Thyroid gland (tissue), 4 donors: ENCODE results near the gene SFXN2. TPM values are rescaled to one million over a fixed set of nuclear protein-coding genes. Genes with fewer than 3 reads are reported as not detected.

ENCODE experiments used
- DNase-seq, 2 donors: peaks; one replicate each; pipeline ENCODE4 v3.0.0-alpha.2; 2019
- H3K27ac ChIP-seq, 3 donors: fragments of 200-600 bp; sonication (generic); 1 replicate in 2 of 3; 2 replicates in 1 of 3; pipeline ENCODE4 v1.5.1; 2016 to 2019; ENCODE audit warnings: mild to moderate bottlenecking in 1 of 3, moderate library complexity in 1 of 3
- H3K27me3 ChIP-seq: fragments of 200-600 bp; sonication (generic); one replicate; pipeline ENCODE4 v1.5.1; 2019
- H3K36me3 ChIP-seq, 2 donors: fragments of 200-600 bp; sonication (generic); one replicate each; pipeline ENCODE4 v1.5.1; 2016 to 2019
- H3K4me1 ChIP-seq, 2 donors: fragments of 200-600 bp; sonication (generic); one replicate each; pipeline ENCODE4 v1.5.1; 2017 to 2019
- H3K4me3 ChIP-seq, 3 donors: fragments of 200-600 bp; sonication (generic); replicated peaks in 1 of 3; 1 replicate in 2 of 3; 2 replicates in 1 of 3; pipeline ENCODE4 v1.5.1; 2016; ENCODE audit warnings: mild to moderate bottlenecking in 1 of 3
- H3K9me3 ChIP-seq: fragments of 200-600 bp; sonication (generic); one replicate; pipeline ENCODE4 v1.5.1; 2017
- CTCF ChIP-seq, 6 experiments: fragments of 200-600 bp in 3 of 6; fragments of 450-650 bp in 3 of 6; sonication (generic) in 3 of 6; IDR thresholded peaks; one replicate each; pipeline ENCODE4 v1.5.1; 2016 to 2019; ENCODE audit warnings: antibody characterized with exemption in 6 of 6, mild to moderate bottlenecking in 2 of 6, inconsistent platforms in 1 of 6, moderate library complexity in 1 of 6
- POLR2A ChIP-seq, 2 donors: fragments of 450-650 bp; IDR thresholded peaks; one replicate each; pipeline ENCODE4 v1.6.1; 2017; ENCODE audit warnings: antibody characterized with exemption in 2 of 2, mild to moderate bottlenecking in 2 of 2, moderate library complexity in 1 of 2
- WGBS, 2 donors: methylation state at CpG; one replicate each; pipeline ENCODE4 v1.1.5; 2017; 5-methylcytosine and 5-hydroxymethylcytosine counted together
- intact Hi-C: fragments of 100-400 bp; cut with DNase I; formaldehyde crosslinking; loops from one replicate; pipeline ENCODE4 v1.15.1; 2023
- total RNA-seq, 4 donors: library from RNA; depleted of rRNA; stranded (reverse); fragments of >200 nt; gene quantifications; one replicate each; pipeline ENCODE4 v1.2.3, GENCODE V29; 2016

The SFXN2 gene
- total RNA-seq, 4 donors from 2014 or later: 5.1 to 38.4 (median 20.9) TPM

- Histone ChIP-seq H3K4me1 (peaks cover 22 to 26% of the 10 kb centered on the region in 2 donors), H3K4me3 (no peak overlapping the region), H3K27me3 (no peaks in the 10 kb centered on the region), H3K36me3 (no peaks in the 10 kb centered on the region), H3K27ac (peak overlapping the region; percentile 23 to 67 (median 24)), H3K9me3 (no peaks in the 10 kb centered on the region)
- 39 to 58% methylated on average over 3 of the region's 3 CpGs for WGBS, 2 donors
- intact Hi-C loops: no loop called here
- peak in 1 of 2 donors; percentile 37 for DNase-seq
- no peak for TF ChIP-seq POLR2A (IDR thresholded peaks at IDR 0.05)
- TF ChIP-seq CTCF (IDR thresholded peaks at IDR 0.05): no peak
Measured at GRCh38 chr10:102718220-102718619, 3.8 kb downstream of the SFXN2 start.

- H3K36me3 ChIP-seq: no peaks in the 10 kb centered on the region
- H3K27me3 ChIP-seq: no peaks in the 10 kb centered on the region
- TF ChIP-seq POLR2A (IDR thresholded peaks at IDR 0.05): no peak
- no peak for TF ChIP-seq CTCF (IDR thresholded peaks at IDR 0.05)
- intact Hi-C loops: no loop called here
- peaks cover 22 to 23% of the 10 kb centered on the region in 2 donors for H3K4me1 ChIP-seq
- H3K4me3 ChIP-seq: no peak overlapping the region
- H3K27ac ChIP-seq: peak overlapping the region in 1 of 3 donors; percentile 19
- 82 to 89% methylated on average over 3 of the region's 3 CpGs for WGBS, 2 donors
- no peak for DNase-seq
- no peaks in the 10 kb centered on the region for H3K9me3 ChIP-seq
Measured at GRCh38 chr10:102720337-102720736, 5.9 kb downstream of the SFXN2 start.

GRCh38 chr10:102720775-102721301 lies 6.4 kb downstream of the SFXN2 start:
- TF ChIP-seq CTCF (IDR thresholded peaks at IDR 0.05) (no peak), POLR2A (IDR thresholded peaks at IDR 0.05) (no peak)
- Histone ChIP-seq H3K9me3 (no peaks in the 10 kb centered on the region), H3K4me3 (no peak overlapping the region), H3K36me3 (no peaks in the 10 kb centered on the region), H3K27me3 (no peaks in the 10 kb centered on the region), H3K27ac (peak overlapping the region in 1 of 3 donors; percentile 19), H3K4me1 (peaks cover 20 to 22% of the 10 kb centered on the region in 2 donors)
- intact Hi-C loops: no loop called here
- 73 to 85% methylated on average over 6 of the region's 6 CpGs for WGBS, 2 donors
- no peak for DNase-seq

GRCh38 chr10:102721954-102722353 lies 7.5 kb downstream of the SFXN2 start:
- 64 to 69% methylated on average over 4 of the region's 4 CpGs for WGBS, 2 donors

More at GRCh38 chr10:102721954-102722353, 7.5 kb downstream of the SFXN2 start:
- Histone ChIP-seq H3K9me3 (no peaks in the 10 kb centered on the region), H3K27ac (no peak overlapping the region), H3K36me3 (no peaks in the 10 kb centered on the region), H3K4me3 (no peak overlapping the region), H3K27me3 (no peaks in the 10 kb centered on the region), H3K4me1 (peaks cover 20 to 22% of the 10 kb centered on the region in 2 donors)
- DNase-seq: no peak
- intact Hi-C loops: no loop called here
- TF ChIP-seq POLR2A (IDR thresholded peaks at IDR 0.05) (no peak), CTCF (IDR thresholded peaks at IDR 0.05) (no peak)
